Measurements from ENCODE around the gene POP7.

The POP7 gene

DNA sequence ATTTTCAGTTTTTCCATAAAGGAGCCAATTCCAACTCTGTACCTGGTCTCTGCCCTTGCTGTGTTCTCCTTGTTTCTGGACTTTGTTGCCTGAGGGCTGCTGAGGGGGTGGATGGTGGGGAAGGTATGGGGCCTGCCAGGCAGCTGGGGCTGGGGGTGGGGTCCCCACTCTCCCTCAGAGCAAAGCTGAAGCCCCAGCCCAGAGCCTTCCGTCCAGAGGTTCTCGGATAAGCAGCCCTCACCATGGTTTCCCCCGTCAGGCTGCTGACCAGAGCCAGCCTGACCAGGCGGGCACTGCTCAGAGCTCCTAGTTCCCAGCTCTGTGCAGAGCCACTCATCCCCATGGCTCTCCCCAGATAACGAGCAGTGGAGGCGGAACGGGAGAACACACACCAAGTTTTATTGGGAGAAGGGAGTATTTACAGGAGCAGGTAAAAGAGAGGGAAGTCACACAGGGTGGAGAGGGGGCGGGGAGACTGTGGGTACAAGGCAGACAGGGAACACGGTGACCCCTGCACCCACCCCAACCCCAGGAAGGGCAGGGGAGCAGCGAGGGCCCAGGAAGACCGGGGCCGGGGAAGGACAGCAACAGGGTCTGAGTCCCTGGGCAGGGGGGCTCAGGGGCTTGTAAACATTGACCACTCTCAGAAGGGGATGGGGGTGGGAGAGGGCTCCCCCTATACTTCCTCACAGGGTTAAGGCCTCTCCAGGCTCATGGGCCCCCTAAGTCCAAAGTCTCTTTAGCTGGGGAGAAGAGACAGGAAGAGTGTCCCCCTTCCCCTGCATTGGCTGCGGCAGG is 26.6 kb upstream of the POP7 start:
- no peak for DNase-seq (ENCODE audit: low read depth)

DNA sequence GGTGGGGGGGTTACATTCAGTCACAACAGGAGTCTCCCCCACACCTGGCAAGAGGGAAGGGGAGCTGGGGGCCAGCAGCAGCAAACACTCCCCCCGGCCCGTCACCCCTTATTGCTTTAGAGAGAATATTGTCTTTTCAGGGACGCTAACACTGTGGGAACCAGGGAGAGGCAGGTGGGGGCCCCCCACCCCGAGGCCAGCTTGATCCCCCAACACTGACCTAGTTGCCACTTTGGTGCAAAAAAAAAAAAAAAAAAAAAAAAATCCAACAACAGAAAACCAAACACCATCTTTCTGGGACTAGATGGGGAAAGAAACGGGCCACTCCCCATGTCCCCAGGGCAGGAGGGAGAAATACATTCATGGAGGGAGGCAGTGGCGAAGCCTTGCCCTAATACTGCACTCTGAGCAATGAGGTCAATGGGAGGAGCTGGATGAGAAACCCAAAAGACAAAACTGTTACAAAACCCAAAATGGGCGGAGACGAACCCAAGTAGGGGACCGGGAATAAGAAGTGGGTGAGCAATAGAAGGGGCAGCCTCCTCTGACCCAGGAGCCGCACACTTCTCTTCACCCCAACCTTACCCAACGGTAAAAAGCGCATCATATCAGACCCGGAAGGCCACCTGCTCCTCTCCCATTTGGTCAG is 25.9 kb upstream of the POP7 start:
- peak; percentile 30 for DNase-seq (ENCODE audit: low read depth)

DNA sequence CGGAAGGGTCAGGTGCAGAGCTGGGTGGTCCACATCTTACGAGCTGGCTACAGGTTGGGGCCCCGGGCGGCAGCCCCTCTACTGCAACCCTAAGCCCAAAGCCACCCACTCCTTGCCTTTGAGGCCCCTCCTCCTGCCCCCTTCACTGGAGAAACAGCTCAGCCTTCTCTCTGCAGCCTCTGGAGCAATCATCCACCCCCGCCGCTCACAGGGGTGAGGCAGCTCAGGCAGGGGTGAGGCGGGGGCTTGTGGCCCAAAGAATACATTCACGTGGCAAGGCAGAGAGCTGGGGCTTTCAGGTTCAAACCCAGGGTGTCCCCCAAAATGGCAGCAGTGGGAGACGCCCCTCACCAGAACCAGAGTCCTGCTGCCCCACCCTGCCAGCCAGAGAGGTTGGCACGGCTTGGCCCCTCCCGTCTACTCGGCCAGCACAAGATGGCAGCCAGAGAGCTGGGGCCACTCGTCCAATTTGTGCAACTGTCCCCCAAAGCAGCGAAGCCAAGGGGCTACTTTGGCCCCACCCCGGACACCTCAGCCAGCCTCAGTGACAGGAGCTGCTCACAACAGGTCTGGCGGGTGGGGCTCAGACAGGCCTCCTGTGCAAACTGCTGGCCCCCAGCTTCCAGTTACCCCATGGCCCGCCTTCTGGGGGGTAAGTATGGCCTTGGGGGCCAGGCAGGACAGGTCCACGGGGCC is 25.2 kb upstream of the POP7 start:
- no peak for DNase-seq (ENCODE audit: low read depth)

DNA sequence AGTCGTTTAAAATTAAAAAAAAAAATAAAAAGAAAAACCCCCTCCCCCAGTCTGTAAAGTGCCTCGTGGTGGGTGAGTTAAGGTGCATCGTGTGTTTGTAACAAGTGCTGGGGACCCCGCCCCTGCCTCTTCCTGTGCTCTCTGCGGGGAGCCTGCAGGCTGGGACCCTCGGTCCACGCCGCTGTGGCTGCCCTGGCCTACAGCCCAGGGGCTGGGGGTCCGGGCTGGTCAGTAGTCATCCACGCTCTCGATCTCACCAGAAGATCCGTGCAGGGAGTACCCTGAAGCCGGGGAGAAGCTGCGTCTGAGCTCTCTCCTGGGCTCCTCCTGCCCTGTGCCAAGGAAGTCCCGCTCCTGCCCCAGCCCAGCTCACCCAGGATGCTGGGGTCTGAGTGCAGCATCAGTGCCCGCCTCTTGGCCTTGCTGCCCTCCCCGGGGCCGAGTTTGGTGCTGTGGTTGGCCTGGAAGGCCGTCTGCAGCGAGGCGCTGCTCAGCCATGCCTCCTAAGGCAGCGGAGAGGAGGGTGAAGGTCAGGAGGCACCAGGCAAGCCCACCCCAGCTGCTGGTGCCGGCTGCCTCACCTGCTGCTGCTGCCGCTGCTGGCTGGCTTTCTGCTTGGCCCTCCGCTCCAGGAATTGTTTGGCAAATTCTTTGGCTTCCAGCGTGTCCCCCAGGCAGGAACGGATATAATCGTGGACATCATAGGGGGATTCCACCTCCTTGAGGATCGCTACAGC is 24.3 kb upstream of the POP7 start:
- no peak for DNase-seq (ENCODE audit: low read depth)

DNA sequence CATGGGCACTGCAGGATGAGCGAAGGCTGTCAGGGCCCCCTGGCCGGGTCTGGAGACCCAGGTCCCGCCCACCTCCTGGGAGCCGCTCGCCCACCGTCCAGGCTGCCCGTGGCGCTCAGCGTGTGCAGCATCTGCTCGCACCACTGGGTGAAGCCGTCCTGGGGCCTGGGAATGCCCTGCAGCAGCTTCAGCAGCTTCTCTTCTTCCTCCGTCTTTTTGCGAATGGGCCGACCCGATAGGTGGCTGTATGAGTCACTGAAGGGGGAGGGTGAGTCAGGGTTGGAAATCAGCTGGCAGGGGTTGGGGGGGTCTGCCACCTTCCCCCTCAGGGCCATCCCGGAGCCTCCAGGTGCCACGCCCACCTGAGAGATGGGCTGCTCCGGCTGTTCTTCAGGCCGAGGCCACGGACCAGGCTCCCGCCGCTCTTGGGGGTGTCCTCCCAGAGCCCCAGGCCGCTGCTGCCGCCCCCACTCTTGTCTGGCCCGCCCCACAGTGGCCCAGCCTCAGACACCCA is 23.6 kb upstream of the POP7 start:
- DNase-seq (ENCODE audit: low read depth) = peak; percentile 65

DNA sequence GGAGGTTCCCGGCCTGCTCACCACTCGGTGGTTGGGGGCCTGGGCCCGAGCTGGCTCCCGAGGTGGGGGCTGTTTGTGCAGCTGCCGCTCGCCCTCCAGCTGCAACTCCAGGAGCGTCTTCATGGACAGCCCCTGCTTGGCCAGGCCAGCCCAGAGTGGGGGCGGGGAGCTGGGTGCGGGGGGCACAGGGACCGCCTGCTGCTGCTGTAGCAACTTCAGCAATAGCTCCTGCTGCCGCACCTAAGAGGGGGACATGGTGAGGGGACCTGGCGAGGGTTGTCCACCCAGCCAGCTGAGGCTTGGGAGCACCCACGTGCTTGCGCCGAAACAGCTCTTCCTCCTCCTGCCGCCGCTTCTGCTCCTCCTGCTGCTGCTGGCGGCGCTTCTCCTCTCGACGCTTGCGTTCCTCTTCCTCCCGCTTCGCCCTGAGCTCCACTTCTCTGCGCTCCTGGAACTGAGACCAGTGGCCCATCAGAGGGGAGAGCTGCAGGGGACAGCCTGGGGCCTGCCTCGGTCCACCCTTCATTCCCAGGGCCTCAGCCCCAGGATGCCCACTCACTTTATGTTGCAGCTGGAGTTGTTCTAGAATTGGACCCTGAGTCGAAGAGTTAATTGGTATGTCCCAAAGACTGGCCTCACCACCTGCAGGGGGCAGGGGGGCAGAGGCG is 22.8 kb upstream of the POP7 start:
- DNase-seq (ENCODE audit: low read depth) = no peak

DNA sequence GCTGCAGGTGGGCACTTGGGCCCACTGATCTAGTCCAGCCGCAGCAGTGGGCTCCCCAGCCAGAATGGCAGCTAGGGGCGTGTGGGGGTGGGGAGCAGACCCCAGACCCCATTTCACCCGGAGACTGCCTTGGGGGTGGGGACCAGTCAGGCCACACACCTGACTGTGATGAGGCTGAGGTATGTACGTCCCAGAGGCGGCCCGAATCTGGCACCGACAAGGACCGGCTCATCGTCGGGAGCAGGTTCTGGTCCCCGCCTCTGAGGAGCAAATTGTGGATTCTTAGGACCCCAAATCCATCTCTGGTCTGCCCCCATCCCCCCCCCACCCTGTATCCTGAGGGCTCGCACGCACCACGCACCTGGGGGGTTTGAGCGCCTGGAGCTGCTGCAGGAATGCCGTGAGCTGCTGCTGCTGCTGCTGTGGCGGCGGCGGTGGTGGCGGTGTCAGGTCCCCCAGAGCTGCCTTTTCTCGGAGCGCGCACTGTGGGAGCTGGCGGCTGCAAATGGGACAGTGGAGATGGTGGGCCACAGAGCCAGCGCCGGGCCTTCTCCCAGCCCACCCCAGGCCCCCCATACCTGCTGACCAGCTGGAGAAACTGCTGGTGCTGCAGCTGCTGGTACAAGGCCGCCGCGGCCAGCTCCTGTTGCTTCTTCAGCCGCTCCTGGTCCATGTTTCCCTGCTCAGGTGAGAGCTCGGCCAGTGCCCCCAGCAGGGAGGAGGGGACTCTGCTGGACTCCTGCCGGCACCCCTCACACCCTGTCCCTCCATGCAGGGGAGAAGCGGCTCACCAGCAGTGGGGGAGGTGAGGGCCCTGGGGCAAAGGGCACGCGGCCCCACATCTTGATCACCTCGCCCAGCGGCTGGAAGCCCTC is 22.0 kb upstream of the POP7 start:
- no peak for DNase-seq (ENCODE audit: low read depth)

DNA sequence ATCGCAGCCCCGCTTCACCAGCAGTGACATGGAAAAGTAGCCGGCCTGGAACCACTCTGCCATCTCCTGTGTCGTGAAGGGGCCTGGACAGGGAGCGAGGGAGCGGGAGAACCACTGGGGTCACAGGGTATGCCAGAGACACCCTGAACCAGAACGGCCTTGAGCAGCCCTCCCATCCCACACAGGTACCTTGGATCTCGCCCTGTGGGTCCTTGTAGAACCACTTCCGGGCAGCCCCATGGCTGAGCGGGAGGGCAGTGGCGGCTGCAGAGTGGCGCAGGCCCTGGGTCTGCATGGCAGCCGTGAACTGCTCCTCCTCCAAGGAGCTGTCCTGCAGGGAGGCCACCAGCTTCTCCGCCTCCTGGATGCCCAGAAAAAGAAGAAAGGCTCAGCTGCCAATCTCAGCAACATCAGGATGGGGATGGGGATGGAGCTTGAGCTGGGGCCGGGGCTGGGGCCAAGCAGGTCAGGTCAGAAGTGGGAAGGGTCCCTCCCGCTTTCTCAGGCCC is 21.3 kb upstream of the POP7 start:
- no peak for DNase-seq (ENCODE audit: low read depth)

DNA sequence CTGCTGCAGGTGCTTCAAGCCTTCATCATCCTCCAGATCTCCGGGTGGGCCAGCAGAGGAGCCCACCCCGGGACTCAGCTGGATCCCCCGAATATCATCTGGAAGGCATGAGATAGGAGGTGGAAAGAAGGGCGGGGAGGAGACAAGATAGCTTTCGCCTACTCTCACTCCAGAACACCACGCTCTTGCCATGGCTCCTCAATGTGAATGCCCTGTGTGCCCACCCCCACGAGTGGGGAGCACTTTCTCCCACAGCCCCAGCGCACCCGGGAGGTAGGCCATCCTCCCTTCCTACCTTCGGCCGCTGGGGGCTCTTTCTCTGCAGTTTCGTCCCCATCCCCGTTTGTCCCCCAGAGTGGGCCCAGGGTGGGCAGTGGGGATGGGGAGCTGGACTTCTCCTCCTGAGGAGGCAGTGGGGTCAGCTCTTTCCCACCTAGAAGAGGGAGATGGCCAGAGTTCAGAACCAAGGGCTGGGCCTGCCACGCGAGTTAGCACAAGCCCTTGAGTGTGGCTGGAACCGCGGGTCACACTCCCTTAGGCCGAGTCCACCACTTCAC is 20.8 kb upstream of the POP7 start:
- no peak for DNase-seq (ENCODE audit: low read depth)

DNA sequence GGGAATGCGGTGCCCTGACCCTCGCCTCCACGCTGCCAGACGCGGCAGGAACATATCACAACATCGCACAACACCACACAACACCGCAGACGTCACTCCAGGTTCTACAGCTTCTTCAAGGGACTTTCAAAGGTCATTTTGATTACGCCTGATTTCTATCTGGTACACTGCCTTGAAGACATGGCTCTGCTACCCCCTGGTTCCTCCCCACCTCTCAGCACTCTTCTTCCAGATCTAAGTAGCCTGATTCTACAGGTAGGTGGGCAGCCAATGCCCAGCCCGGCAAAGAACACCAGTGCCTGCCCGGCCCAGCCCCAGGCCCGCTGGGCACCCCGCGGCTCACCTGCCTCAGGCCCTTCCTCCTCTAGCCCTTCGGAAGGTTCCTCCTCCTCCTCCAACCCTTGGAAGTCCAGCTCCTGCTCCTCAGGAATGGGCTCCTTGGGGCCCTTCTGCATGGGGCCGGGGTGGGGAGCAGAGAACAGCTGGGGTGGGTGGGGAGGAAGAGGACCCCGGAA is 20.2 kb upstream of the POP7 start:
- no peak for DNase-seq (ENCODE audit: low read depth)

DNA sequence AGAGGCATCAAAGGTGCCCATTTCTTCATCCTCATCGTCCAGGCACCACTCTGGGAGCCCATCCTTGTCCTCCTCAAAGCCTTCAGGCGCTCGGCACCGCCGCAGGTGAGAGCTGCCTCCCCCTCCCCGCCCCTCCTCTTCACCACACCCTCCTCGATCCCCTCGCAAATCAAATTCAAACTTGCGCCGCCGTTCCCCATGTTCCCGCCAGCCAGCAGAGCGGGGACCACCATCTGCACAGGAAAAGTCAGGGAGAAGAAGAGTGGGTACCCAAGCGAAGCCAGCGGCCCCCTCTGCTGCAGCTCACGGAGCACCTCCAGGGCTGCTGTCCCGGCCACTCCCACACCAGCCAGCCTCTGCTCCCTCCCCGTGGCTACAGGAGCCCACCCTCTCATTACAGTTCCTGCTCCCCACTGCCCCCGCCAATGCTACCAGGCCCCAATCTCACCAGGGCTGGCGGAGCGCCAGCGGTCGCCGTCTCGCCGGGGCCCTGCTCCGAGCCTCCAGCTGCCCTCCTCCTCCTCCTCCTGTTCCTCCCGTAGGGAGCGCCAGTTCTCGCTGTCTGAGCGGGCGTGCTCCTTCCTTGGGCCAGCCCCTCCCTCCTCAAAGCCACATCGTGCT is 19.6 kb upstream of the POP7 start:
- no peak for DNase-seq (ENCODE audit: low read depth)

DNA sequence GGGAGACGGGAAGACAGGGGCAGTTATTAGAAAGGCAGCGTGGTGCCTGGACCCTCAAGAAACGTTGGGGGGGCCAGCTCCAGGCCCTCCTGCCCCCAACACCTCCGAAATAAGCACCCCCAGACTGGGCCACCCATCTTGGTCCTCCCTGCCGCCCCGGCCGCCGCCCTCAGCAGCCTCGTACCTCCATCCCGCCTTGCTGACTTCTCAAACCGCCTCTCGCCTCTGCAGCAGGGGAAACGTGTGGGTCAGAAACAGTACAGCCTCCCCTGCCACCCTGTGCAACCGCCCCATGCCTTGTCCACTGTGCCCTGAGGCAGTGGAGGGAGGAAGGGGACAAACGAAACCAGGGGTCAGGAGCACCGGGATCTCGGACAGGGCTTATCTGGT is 19.1 kb upstream of the POP7 start:
- DNase-seq (ENCODE audit: low read depth) = no peak

DNA sequence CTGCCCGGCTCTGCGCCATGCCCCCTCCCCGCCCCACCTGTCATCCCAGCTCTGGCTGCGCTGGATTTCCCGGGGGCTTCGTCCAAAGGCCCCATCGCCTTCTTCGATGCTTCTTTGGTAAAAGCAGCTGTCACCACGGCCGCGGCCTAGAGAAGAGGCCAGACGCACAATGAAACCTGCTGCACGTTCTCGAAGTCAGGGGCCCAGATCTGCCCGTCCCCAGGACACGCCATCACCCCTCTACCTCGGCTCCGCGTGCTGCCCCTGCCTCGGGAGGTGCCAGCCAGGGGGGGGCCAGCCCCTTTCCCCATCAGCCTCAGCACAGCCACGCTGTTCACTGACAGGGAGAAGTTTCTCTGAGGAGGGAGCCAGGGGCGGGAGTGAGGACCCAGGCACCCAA is 18.7 kb upstream of the POP7 start:
- DNase-seq (ENCODE audit: low read depth) = no peak

DNA sequence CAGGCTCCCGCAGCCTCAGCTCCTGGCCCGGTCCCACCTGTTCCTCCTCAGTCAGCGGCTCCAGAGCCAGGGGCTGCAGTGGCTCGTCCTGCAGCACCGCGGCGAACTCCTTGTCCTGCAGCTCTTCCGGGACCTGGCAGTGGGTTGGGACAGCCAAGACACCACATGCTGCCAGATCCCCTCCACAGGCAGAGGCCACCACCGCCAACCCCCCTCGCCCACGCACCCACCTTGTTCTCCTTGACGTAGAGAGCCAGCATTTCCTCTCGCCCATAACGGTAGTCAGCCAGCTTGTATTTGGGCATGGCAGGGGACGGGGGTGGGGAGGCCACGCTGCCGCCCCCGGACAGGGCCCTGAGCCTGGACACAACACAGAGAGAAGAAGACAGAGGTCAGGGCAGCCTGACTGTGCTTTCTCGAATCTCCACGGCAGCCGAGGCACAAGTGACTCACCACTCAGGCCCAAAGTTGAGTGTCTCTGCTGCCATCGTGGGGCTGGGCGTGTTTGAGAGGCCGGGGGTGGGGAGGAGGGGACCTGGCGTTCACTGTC is 18.1 kb upstream of the POP7 start:
- DNase-seq (ENCODE audit: low read depth) = peak; percentile 35

DNA sequence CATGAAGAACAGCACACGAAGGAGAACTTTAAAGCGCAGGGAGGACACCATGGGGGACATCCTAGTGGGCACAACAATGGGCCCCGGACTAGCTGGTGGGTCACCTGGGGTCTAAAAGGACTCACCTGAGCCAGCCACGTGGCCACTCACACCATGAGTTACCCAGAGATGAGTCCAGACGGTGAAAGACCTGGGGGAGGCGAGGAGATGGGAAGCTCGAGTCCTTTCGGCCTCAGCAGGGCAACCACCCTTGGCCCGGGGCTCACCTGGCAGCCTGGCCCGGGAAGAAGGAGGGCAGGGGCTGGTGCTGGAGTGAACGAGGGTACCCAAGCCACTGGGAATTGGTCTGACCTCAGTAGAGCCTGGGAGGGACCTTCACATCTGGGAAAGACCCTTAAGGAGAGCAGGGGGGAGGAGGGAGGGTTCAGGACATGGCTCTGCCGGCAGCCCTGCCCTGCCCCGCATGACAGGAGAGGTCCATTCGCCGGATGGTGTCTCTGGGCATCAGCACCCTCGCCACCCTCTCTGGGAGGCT is 17.5 kb upstream of the POP7 start:
- DNase-seq (ENCODE audit: low read depth) = no peak

DNA sequence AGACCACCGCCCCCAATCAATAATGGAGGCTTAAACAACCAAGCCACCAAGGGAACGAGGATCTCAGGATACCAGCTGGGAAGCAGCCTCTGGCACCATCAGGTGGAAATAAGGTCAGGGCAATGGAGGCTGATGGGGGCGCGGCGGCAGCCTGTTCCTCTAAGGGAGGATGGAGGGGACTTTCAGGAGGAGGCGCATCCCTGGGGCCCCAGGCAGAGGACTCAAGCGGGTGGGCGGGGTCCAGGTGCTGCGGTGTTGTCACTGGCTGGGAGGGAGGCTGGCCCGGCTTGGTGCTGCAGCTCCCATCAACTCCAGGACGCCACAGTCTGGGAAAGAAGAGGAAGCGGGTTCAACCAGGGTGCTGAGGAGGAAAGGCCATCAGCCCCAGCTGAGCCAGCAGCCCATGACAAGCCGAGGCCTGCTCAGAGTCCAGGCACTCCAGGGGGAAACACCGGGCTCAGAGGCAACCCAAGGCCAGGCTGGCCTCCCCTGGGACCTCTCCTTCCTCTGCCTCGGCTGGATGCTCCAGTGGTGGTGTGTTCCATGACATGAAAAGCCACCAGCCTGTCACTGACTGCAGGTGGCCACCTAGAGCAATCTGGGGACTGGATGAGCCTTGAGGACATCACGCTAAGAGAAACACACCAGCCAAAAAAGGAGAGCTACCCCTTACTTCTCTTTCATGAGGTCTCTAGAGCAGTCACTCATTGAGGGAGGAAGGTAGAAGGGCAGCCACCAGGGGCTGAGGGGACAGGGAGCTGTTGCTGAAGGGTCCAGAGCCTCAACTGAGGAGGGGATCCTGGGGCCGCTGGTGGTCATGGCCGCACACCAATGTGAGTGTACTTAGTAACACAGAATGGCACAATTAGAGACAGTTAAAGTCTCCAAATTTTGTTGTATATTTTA is 16.4 kb upstream of the POP7 start:
- DNase-seq (ENCODE audit: low read depth) = no peak

DNA sequence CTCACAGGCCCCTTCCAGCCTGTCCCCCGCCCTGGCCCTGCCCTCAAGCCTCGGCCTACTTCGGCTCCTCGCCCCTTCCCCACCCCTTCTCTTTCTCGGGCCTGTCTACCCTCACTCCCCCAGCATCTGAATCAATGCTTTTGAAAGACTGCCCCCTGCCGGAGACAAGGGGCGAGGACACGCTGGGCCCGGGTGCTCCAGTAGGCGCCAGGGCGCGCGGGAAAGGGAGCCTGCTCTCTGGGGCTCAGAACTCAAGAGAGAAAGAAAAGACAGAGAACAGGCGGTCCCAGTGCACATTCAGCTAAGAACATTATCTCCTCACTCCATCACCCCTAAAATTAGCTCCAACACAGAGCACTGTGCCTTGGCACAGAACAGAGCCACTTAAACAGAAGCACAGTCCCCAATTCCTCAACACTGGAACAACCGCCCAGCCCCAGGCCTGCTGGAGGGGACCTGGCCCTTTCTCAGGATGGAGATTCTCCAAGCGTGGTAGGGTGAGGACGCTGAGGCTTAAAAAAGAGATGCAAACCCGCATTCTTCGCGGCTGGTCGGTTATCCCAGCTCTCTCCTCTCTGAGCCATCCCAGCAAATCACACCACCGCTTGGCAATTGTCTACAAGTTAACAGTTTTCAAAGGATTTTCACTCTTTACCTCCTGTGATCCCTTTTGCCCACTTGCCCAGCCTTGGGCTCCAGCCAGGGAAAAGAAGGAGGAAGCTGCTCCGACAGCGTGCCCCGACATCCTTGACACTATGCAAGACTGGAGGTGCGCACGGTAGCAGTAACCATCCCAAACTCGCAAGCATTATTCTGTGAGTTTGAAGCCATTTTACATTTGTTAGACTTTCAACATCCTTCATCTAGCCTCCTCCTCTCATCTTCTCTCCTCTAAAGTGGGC is 14.0 kb upstream of the POP7 start:
- peak; percentile 70 for DNase-seq (ENCODE audit: low read depth)
